ENCODE measurements around the gene OR11A1. TPM values are rescaled to one million over a fixed set of nuclear protein-coding genes. Genes with fewer than 3 reads are reported as not detected.

OR11A1 gene
- total RNA-seq, 2 experiments from 2014 or later: not detected

DNA sequence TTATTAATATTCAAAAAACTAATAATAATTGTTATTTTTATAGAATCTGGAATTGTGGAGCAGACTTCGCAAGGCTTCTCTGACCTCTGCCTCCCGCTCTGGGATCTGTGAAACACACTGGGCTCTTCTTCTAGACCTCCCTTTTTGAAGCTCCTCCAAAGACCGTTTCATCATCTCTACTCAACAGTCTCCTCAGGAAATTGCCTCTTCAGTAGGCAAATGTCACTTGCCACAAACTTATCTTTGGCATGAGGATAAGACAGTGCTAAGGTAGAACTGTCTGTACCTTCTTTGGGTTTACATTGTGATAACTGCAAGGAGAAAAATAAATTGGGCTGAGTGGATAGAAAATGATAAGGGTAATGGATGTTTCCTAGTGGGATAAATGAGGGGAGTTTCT lies 33.2 kb upstream of the OR11A1 start:
- TF ChIP-seq, protein P1, sequence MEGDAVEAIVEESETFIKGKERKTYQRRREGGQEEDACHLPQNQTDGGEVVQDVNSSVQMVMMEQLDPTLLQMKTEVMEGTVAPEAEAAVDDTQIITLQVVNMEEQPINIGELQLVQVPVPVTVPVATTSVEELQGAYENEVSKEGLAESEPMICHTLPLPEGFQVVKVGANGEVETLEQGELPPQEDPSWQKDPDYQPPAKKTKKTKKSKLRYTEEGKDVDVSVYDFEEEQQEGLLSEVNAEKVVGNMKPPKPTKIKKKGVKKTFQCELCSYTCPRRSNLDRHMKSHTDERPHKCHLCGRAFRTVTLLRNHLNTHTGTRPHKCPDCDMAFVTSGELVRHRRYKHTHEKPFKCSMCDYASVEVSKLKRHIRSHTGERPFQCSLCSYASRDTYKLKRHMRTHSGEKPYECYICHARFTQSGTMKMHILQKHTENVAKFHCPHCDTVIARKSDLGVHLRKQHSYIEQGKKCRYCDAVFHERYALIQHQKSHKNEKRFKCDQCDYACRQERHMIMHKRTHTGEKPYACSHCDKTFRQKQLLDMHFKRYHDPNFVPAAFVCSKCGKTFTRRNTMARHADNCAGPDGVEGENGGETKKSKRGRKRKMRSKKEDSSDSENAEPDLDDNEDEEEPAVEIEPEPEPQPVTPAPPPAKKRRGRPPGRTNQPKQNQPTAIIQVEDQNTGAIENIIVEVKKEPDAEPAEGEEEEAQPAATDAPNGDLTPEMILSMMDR (IDR thresholded peaks at IDR 0.05): no peak
- Mint-ChIP-seq H3K27me3 (peaks cover 19% of the 10 kb centered on the region), H3K4me3 (no peak overlapping the region), H3K27ac (no peak overlapping the region), H3K9me3 (no peaks in the 10 kb centered on the region), H3K4me1 (ENCODE audit: low read depth) (no peaks in the 10 kb centered on the region), H3K36me3 (ENCODE audit: low read depth) (no peaks in the 10 kb centered on the region)
- POLR2A ChIA-PET: no interaction called here
- DNase-seq (no peak), ATAC-seq (no peak)
- CTCF ChIA-PET: interaction anchor here (1.5 kb wide), 1 partner anchor 164 kb away, joined by 5 read pairs; no protein-coding TSS in a partner anchor
- intact Hi-C loops (cut with micrococcal nuclease): no loop called here

DNA sequence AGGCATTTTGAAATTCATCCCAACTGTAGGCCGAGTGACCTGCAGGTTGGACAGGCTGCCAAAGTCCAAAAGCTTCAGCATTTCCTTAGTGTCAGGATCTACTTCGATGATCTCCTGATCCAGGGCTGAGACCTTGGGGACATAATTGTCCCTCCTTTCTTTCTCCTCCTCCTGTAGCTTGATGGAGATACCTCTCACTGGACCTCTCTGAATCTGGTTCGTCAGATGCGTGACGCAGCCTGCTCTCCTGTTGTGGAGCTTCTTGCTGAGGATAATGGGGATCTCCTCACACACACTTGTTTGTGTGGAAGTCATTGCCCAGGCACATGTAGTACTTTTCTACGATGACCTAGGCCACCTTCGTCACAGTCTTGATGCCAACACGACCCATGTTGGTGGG lies 32.4 kb upstream of the OR11A1 start:
- POLR2A ChIA-PET: no interaction called here
- TF ChIP-seq, protein P1 (IDR thresholded peaks at IDR 0.05): no peak
- no peak for DNase-seq
- Mint-ChIP-seq H3K27me3 (peaks cover 19% of the 10 kb centered on the region), H3K36me3 (ENCODE audit: low read depth) (no peaks in the 10 kb centered on the region), H3K4me3 (no peak overlapping the region), H3K27ac (no peak overlapping the region), H3K9me3 (no peaks in the 10 kb centered on the region), H3K4me1 (ENCODE audit: low read depth) (no peaks in the 10 kb centered on the region)
- intact Hi-C loops (cut with micrococcal nuclease): no loop called here
- no peak for ATAC-seq
- CTCF ChIA-PET: interaction anchor here (1.5 kb wide), 1 partner anchor 164 kb away, joined by 5 read pairs; no protein-coding TSS in a partner anchor

DNA sequence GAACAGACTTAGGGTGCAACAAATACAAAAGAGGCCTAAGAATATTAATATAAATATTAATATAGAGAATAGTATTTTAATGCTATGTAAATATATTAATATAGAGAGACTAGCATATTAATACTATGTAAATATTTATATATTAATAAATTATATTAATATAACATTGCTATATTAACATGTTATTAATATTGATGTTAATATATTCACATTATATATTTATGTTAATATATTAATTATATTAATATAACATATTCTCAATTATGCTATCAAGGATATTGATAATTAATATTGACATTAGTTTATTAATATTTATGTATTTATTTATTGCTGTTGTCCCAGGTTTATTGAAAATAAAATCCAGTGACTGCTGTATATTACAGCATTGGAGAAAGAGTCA lies 32.0 kb upstream of the OR11A1 start:
- Mint-ChIP-seq H3K4me1 (ENCODE audit: low read depth) (no peaks in the 10 kb centered on the region), H3K27me3 (peaks cover 19% of the 10 kb centered on the region), H3K9me3 (no peaks in the 10 kb centered on the region), H3K36me3 (ENCODE audit: low read depth) (no peaks in the 10 kb centered on the region), H3K4me3 (no peak overlapping the region), H3K27ac (no peak overlapping the region)
- ATAC-seq (no peak), DNase-seq (no peak)
- TF ChIP-seq, protein P1 (IDR thresholded peaks at IDR 0.05): no peak
- ChIA-PET POLR2A (no interaction called here), CTCF (interaction anchor here (1.5 kb wide), 1 partner anchor 165 kb away, joined by 5 read pairs; no protein-coding TSS in a partner anchor)
- intact Hi-C loops (cut with micrococcal nuclease): no loop called here

DNA sequence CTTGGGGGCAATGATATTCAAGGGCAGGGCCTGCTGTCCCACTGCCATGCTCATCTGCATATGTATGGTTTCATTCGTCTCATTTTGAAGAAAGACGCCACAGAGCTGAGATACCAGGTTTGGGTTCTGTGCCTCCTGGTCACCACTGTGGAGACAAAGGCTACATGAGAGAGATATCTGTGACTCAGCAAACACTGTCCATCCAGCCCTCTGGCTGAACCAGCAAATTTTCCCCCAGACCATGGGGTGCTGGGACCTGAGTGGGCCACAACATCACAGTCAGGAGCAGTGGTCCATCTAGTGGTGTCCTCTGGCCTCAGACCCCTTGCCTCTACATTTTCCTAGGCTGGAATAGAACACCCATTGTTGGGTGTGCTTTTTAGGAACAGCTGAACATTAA lies 30.8 kb upstream of the OR11A1 start, which contains the start of gene MAS1L:
MAS1L (minus strand) TSS at position 297 of the 400 bp plus-strand sequence; CDS start at position 243, 54 bp downstream.
- CTCF ChIA-PET: no interaction called here
- Mint-ChIP-seq H3K36me3 (ENCODE audit: low read depth) (no peaks in the 10 kb centered on the region), H3K4me3 (no peak within 1 kb of the TSS), H3K4me1 (ENCODE audit: low read depth) (no peaks in the 10 kb centered on the region), H3K27me3 (peaks cover 15% of the 10 kb centered on the region), H3K9me3 (no peaks in the 10 kb centered on the region), H3K27ac (no peak within 1 kb of the TSS)
- ATAC-seq (no peak), DNase-seq (no peak)
- TF ChIP-seq, protein P1 (IDR thresholded peaks at IDR 0.05): no peak
- POLR2A ChIA-PET: interaction anchor here (0.6 kb wide), 1 partner anchor 143 kb away, joined by 3 read pairs; no protein-coding TSS in a partner anchor
- intact Hi-C loops (cut with micrococcal nuclease): no loop called here

DNA sequence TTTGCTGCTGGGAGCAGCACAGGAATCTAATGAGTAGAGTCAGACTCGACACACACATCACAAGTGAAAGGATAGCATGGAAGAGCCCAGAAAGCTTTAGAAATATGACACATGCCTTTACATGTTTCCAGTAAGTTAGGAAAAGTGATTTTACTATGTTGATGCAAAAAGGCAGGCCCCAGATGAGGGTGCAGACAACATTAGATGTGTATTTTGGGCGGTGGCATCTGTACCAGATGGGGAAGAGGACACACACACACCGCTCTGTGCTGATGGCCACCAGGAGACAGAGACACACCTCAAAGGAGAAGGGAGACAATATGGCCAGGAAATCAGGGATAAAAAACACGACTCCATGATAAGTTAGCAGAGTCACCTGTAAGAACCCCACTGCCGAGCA lies 30.3 kb upstream of the OR11A1 start:
- ChIA-PET CTCF (no interaction called here), POLR2A (no interaction called here)
- intact Hi-C loops (cut with micrococcal nuclease): no loop called here
- TF ChIP-seq, protein P1 (IDR thresholded peaks at IDR 0.05): no peak
- no peaks in the 10 kb centered on the region for H3K9me3 Mint-ChIP-seq
- no peaks in the 10 kb centered on the region for H3K36me3 Mint-ChIP-seq (ENCODE audit: low read depth)
- H3K27ac Mint-ChIP-seq: no peak overlapping the region
- no peak overlapping the region for H3K4me3 Mint-ChIP-seq
- no peak for ATAC-seq
- H3K27me3 Mint-ChIP-seq: peaks cover 15% of the 10 kb centered on the region
- no peaks in the 10 kb centered on the region for H3K4me1 Mint-ChIP-seq (ENCODE audit: low read depth)
- DNase-seq: no peak
